Mesothelial cell of epicardium (in vitro differentiated cells): ENCODE results near the gene JMJD1C. TPM values are rescaled to one million over a fixed set of nuclear protein-coding genes. Genes with fewer than 3 reads are reported as not detected.
"Not testable (repeated sequence)": the region's sequence is repeated elsewhere in the genome, so short reads cannot be mapped to it uniquely, and the experiment has no call there.

ENCODE experiments used
- DNase-seq, 2 experiments: peaks; one replicate each; pipeline ENCODE4 v3.0.0; 2021; ENCODE audit warnings: low spot score in 2 of 2; ENCODE audit not compliant: unreplicated experiment in 2 of 2
- H3K27ac Mint-ChIP-seq: 2 replicates; pipeline ENCODE4 v1.8.0; 2021; ENCODE audit warnings: mixed read lengths
- H3K27me3 Mint-ChIP-seq: 2 replicates; pipeline ENCODE4 v1.8.0; 2021; ENCODE audit warnings: low read depth, mixed read lengths
- H3K36me3 Mint-ChIP-seq: 2 replicates; pipeline ENCODE4 v1.8.0; 2021; ENCODE audit warnings: mixed read lengths
- H3K4me1 Mint-ChIP-seq: 2 replicates; pipeline ENCODE4 v1.8.0; 2021; ENCODE audit warnings: mixed read lengths
- H3K4me3 Mint-ChIP-seq: 2 replicates; pipeline ENCODE4 v1.8.0; 2021; ENCODE audit warnings: mild to moderate bottlenecking, moderate library complexity, mixed read lengths
- H3K9me3 Mint-ChIP-seq: 2 replicates; pipeline ENCODE4 v1.8.0; 2021; ENCODE audit warnings: mixed read lengths
- total RNA-seq: library from RNA; stranded (reverse); gene quantifications from 3 replicates; pipeline ENCODE4 v1.2.1, GENCODE V29; 2021
- TF ChIP-seq, protein P1 (sequence below): fragments of 200-600 bp; sonication (generic); IDR thresholded peaks from one replicate; pipeline ENCODE4 v1.5.0; 2021; ENCODE audit warnings: antibody characterized with exemption; ENCODE audit not compliant: unreplicated experiment

The JMJD1C gene
- total RNA-seq, 1 donor from 2014 or later: 112 TPM

DNA sequence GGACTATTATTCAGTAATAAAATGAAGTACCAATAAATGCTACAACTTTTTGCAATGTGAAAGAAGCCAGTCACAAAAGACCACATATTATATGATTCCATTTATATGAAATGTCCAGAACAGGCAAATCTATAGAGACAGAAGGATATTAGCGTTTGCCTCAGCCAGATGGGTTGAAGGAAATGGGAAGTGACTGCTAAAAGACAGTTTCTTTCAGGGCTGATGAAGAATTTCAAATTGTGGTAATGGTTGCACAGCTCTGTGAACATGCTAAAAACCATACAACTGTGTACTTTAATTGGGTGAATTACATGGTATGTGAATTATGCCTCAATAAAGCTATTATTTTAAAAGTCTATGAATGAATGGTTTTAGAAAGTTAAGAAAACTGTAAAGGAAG, 31.5 kb upstream of the JMJD1C start:
- Mint-ChIP-seq H3K4me1 (peaks cover 21% of the 10 kb centered on the region), H3K9me3 (peaks cover 7% of the 10 kb centered on the region), H3K4me3 (no peak overlapping the region), H3K27me3 (no peaks in the 10 kb centered on the region), H3K27ac (no peak overlapping the region), H3K36me3 (peaks cover 15% of the 10 kb centered on the region)
- DNase-seq: no peak
- TF ChIP-seq, protein P1, sequence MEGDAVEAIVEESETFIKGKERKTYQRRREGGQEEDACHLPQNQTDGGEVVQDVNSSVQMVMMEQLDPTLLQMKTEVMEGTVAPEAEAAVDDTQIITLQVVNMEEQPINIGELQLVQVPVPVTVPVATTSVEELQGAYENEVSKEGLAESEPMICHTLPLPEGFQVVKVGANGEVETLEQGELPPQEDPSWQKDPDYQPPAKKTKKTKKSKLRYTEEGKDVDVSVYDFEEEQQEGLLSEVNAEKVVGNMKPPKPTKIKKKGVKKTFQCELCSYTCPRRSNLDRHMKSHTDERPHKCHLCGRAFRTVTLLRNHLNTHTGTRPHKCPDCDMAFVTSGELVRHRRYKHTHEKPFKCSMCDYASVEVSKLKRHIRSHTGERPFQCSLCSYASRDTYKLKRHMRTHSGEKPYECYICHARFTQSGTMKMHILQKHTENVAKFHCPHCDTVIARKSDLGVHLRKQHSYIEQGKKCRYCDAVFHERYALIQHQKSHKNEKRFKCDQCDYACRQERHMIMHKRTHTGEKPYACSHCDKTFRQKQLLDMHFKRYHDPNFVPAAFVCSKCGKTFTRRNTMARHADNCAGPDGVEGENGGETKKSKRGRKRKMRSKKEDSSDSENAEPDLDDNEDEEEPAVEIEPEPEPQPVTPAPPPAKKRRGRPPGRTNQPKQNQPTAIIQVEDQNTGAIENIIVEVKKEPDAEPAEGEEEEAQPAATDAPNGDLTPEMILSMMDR: no peak

DNA sequence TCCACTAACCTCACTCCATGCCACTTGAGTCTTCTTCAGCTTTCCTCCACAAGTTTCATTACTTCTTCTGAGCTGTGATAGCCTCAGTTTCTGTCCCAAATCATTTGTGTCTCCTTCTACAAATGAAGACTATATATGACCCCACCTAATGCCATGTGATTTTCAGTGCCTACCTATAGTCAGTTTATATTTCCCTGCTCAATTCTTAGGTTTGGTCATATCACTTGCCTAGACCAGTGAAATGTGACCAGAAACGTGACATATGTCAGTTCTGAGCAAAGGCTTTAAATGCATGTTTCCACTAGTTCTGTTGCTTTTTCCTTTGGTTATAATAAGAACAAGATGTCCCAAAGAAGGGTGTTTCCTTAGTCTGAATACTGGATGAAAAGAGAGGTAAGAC, 30.8 kb upstream of the JMJD1C start:
- peaks cover 15% of the 10 kb centered on the region for H3K36me3 Mint-ChIP-seq
- H3K9me3 Mint-ChIP-seq: peaks cover 7% of the 10 kb centered on the region
- no peak overlapping the region for H3K4me3 Mint-ChIP-seq
- peaks cover 27% of the 10 kb centered on the region for H3K4me1 Mint-ChIP-seq
- DNase-seq: no peak
- TF ChIP-seq, protein P1: no peak
- H3K27ac Mint-ChIP-seq: no peak overlapping the region
- H3K27me3 Mint-ChIP-seq: no peaks in the 10 kb centered on the region

GRCh38 chr10:63494951-63495350, 29.2 kb upstream of the JMJD1C start:
- Mint-ChIP-seq H3K27ac (no peak overlapping the region), H3K9me3 (peaks cover 7% of the 10 kb centered on the region), H3K36me3 (peaks cover 14% of the 10 kb centered on the region), H3K4me3 (no peak overlapping the region), H3K27me3 (no peaks in the 10 kb centered on the region), H3K4me1 (peaks cover 30% of the 10 kb centered on the region)
- TF ChIP-seq, protein P1: no peak
- no peak for DNase-seq

DNA sequence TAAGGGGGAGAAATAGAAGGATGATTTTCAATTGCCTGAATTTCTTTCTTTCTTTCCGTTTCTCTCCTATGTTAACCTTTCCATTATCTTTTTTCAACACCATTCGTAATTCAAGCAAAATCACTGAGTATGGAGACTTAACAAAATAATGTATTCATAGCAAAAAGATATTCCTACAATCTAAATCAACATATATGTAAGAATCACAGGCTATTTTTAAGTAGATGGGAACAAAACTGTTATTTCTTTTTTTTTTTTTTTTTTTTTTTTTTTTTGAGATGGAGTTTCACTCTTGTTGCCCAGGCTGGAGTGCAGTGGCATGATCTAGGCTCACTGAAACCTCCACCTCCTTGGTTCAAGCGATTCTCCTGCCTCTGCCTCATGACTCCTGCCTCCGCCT, 27.2 kb upstream of the JMJD1C start:
- no peak for DNase-seq
- Mint-ChIP-seq H3K4me3 (no peak overlapping the region), H3K27me3 (no peaks in the 10 kb centered on the region), H3K27ac (peak overlapping the region; percentile 93), H3K4me1 (peaks cover 25% of the 10 kb centered on the region), H3K36me3 (peaks cover 17% of the 10 kb centered on the region), H3K9me3 (peaks cover 7% of the 10 kb centered on the region)
- TF ChIP-seq, protein P1: no peak

DNA sequence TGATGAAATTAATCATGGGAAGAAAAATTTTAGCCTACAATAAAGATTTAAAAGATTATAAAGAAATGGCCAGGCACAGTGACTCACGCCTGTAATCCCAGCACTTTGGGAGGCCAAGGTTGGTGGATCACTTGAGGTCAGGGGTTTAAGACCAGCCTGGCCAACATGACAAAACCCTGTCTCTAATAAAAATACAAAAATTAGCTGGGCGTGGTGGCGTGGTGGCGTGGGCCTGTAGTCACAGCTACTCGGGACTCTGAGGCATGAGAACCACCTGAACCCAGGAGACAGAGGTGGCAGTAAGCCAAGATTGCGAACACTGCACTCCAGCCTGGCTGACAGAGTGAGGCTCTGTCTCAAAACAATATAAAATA, 26.5 kb upstream of the JMJD1C start:
- H3K9me3 Mint-ChIP-seq, H3K27me3 Mint-ChIP-seq, DNase-seq: not testable (repeated sequence)
- Mint-ChIP-seq H3K4me1 (peaks cover 20% of the 10 kb centered on the region), H3K4me3 (peak overlapping the region; percentile 7), H3K36me3 (peaks cover 17% of the 10 kb centered on the region), H3K27ac (peak overlapping the region; percentile 86)

DNA sequence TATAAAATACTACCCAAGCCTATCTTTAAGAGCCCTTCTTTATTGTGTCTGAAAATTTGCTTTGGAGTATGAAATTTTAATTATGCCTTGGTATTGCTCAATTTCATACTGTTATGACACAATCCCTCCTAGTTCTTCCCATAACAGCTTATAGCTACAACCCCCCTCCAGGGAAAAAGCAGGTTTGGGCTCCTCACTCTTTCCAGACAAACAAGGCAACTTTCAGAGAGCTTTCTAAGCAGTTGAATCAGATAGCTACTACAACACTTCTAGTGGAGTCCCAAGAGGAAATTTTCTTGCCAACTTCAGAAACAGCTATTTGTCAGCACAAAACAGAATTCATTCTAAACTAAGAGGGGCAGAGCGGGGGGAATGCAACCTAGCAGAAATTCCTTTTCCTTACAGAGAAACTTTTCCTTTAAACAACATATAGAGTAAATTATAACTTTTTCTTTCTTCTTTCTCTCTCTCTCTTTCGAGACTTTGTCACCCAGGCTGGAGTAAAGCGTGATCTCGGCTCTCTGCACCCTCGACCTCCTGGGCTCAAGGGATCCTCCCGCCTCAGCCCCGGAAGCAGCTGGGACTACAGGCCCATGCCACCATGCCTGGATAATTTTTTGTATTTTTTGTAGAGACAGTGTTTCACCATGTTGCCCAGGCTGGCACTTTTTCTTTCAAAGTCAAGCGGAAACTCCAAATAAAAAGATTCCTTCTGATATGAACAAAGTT, 26.0 kb upstream of the JMJD1C start:
- Mint-ChIP-seq H3K27me3 (no peaks in the 10 kb centered on the region), H3K9me3 (peaks cover 7% of the 10 kb centered on the region), H3K36me3 (peaks cover 16% of the 10 kb centered on the region), H3K4me1 (peaks cover 18% of the 10 kb centered on the region), H3K27ac (peak overlapping the region; percentile 86), H3K4me3 (peak overlapping the region; percentile 7)
- DNase-seq: no peak
- TF ChIP-seq, protein P1: no peak
